Esophagus muscularis mucosa (tissue), 4 donors: ENCODE data around the gene PRDM16.

Experiments used
- CTCF ChIP-seq, 3 experiments: fragments of 200-600 bp in 2 of 3; fragments of 450-650 bp in 1 of 3; sonication (generic) in 2 of 3; IDR thresholded peaks; one replicate each; pipeline ENCODE4 v1.5.1; 2017 to 2019; ENCODE audit warnings: antibody characterized with exemption in 3 of 3, mild to moderate bottlenecking in 2 of 3, moderate library complexity in 1 of 3
- EP300 ChIP-seq: sonication (generic); formaldehyde crosslinking; IDR thresholded peaks from one replicate; pipeline ENCODE4 v1.6.1; 2017; ENCODE audit warnings: antibody characterized with exemption
- POLR2A ChIP-seq: fragments of 450-650 bp; IDR thresholded peaks from one replicate; pipeline ENCODE4 v1.6.1; 2017; ENCODE audit warnings: antibody characterized with exemption, moderate library complexity, mild to moderate bottlenecking, low read depth

GRCh38 chr1:3034728-3035562 lies 34.1 kb upstream of the PRDM16 start:
- TF ChIP-seq EP300 (no peak), CTCF (IDR thresholded peaks at IDR 0.05) (no peak), POLR2A (no peak)
